Measurements from ENCODE around the gene TNNI2. TPM values are rescaled to one million over a fixed set of nuclear protein-coding genes. Genes with fewer than 3 reads are reported as not detected.

TNNI2 gene
- total RNA-seq, 2 experiments from 2014 or later: 0.50 TPM; not detected in 1

GRCh38 chr11:1852877-1853276 lies 14.1 kb downstream of the TNNI2 start, which contains the start of gene LSP1:
LSP1 (plus strand) TSS chr11:1853084; CDS start chr11:1853145, 61 bp downstream.
- Histone ChIP-seq H3K9me3 (ENCODE audit: control insufficient read depth in 1 of 2, insufficient read depth in 1 of 2, low read length in 2 of 2) (no peaks in the 10 kb centered on the region), H3K36me3 (ENCODE audit: insufficient read depth, low read length) (peaks cover 25% of the 10 kb centered on the region), H3K4me1 (ENCODE audit: insufficient read depth, low read length) (peaks cover 93% of the 10 kb centered on the region), H3K27ac (ENCODE audit: low read depth in 1 of 2, low read length in 2 of 2) (peak within 1 kb of the TSS; percentile 88 to 91), H3K4me3 (ENCODE audit: low read length) (peak within 1 kb of the TSS; percentile 94), H3K27me3 (ENCODE audit: control insufficient read depth in 1 of 2, insufficient read depth in 2 of 2, low read length in 2 of 2) (no peaks in the 10 kb centered on the region)
- peak; percentile 68 to 93 (median 82) for DNase-seq
- intact Hi-C loops (cut with DNase I, micrococcal nuclease): loop anchor here (1.0 to 10.0 kb wide), 5 partner anchors 15 to 542 kb away; partner anchors contain the start of genes CTSD (in 1 of the 2) and TNNI2 (in 1 of the 2)
- peak; percentile 69 for ATAC-seq (ENCODE audit: poor library complexity)
- H3K4me1 Mint-ChIP-seq (ENCODE audit: low read depth): peaks cover 51% of the 10 kb centered on the region
- H3K4me3 Mint-ChIP-seq: peak within 1 kb of the TSS; percentile 98
- ChIA-PET POLR2A (interaction anchor here (1.0 to 3.6 kb wide), 13 partner anchors 10 to 281 kb away, joined by 3 to 23 read pairs (median 6); partner anchors contain the start of genes DUSP8, MRPL23 and TNNI2), CTCF (interaction anchor here (1.1 to 4.4 kb wide), 3 partner anchors 16 to 149 kb away, joined by 3 to 37 read pairs (median 4); no protein-coding TSS in a partner anchor)
- H3K9me3 Mint-ChIP-seq: no peaks in the 10 kb centered on the region
- no peaks in the 10 kb centered on the region for H3K27me3 Mint-ChIP-seq
- peaks cover 14% of the 10 kb centered on the region for H3K36me3 Mint-ChIP-seq (ENCODE audit: low read depth)
- H3K27ac Mint-ChIP-seq: peak within 1 kb of the TSS; percentile 91
- TF ChIP-seq, protein P1, sequence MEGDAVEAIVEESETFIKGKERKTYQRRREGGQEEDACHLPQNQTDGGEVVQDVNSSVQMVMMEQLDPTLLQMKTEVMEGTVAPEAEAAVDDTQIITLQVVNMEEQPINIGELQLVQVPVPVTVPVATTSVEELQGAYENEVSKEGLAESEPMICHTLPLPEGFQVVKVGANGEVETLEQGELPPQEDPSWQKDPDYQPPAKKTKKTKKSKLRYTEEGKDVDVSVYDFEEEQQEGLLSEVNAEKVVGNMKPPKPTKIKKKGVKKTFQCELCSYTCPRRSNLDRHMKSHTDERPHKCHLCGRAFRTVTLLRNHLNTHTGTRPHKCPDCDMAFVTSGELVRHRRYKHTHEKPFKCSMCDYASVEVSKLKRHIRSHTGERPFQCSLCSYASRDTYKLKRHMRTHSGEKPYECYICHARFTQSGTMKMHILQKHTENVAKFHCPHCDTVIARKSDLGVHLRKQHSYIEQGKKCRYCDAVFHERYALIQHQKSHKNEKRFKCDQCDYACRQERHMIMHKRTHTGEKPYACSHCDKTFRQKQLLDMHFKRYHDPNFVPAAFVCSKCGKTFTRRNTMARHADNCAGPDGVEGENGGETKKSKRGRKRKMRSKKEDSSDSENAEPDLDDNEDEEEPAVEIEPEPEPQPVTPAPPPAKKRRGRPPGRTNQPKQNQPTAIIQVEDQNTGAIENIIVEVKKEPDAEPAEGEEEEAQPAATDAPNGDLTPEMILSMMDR (IDR thresholded peaks at IDR 0.05): no peak

DNA sequence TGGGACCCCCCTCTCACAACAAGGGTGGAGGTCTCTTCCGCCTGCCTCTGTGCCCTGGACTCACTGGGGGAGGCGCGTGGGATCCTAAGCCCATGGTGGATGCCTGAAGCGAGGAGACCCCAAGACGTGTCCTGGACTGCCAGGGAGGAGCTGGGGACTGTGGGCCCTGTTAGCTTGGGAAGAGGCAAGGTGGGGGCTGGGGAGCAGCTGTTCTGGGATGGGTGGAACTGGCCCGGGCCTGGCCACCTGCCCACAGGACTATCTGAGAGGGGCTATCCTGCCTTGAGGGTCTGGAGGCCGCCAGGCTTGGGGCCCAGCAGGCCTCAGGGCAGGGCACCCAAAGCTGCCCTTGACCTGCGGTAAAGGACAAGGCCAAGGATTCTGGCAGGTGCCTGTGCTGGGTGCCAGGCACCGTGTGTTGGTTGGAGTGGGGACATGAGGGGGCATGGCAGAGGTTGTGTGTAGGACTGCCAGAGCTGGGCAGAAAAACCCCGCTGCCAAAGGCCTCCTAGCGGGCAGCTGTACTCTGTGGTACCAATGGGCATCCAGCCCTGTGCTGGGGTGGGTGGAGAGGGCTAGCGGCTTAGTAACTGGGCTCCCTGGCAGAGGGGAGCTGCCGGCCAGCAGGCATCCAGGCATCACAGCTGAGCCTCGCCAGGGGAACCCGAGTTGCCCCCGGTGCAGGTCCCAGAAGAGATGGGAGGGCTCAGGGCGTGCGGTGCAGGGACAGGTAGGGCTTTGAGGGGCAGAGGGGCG lies 14.8 kb downstream of the TNNI2 start:
- POLR2A ChIA-PET: interaction anchor here (1.0 to 3.6 kb wide), 12 partner anchors 9 to 281 kb away, joined by 4 to 23 read pairs (median 6); partner anchors contain the start of genes DUSP8 and MRPL23

More for the DNA sequence above, 14.8 kb downstream of the TNNI2 start:
- Histone ChIP-seq H3K36me3 (ENCODE audit: insufficient read depth, low read length) (peaks cover 25% of the 10 kb centered on the region), H3K4me3 (ENCODE audit: low read length) (peak overlapping the region; percentile 94), H3K27ac (ENCODE audit: low read depth in 1 of 2, low read length in 2 of 2) (peak overlapping the region; percentile 88 to 91), H3K9me3 (ENCODE audit: control insufficient read depth in 1 of 2, insufficient read depth in 1 of 2, low read length in 2 of 2) (no peaks in the 10 kb centered on the region), H3K4me1 (ENCODE audit: insufficient read depth, low read length) (peaks cover 93% of the 10 kb centered on the region), H3K27me3 (ENCODE audit: control insufficient read depth in 1 of 2, insufficient read depth in 2 of 2, low read length in 2 of 2) (no peaks in the 10 kb centered on the region)
- Mint-ChIP-seq H3K27me3 (no peaks in the 10 kb centered on the region), H3K36me3 (ENCODE audit: low read depth) (peaks cover 14% of the 10 kb centered on the region), H3K4me3 (peak overlapping the region; percentile 98), H3K4me1 (ENCODE audit: low read depth) (peaks cover 48% of the 10 kb centered on the region), H3K27ac (peak overlapping the region; percentile 91), H3K9me3 (no peaks in the 10 kb centered on the region)
- DNase-seq (peak in 4 of 14 experiments; percentile 36 to 53 (median 43)), ATAC-seq (ENCODE audit: poor library complexity) (peak; percentile 8)
- TF ChIP-seq, protein P1 (IDR thresholded peaks at IDR 0.05): no peak
- intact Hi-C loops (cut with DNase I, micrococcal nuclease): loop anchor here (1.0 to 10.0 kb wide), 6 partner anchors 15 to 541 kb away; partner anchors contain the start of genes CTSD (in 1 of the 2) and TNNI2 (in 1 of the 2)
- CTCF ChIA-PET: interaction anchor here (0.6 to 4.4 kb wide), 4 partner anchors 29 to 298 kb away, joined by 3 to 37 read pairs (median 3); no protein-coding TSS in a partner anchor
